NCI-H774 (cell line): Measurements from ENCODE around the gene NFXL1.
A peak's percentile ranks its signal among the peaks of the same experiment; 100 is the strongest.
"Not testable (repeated sequence)": the region's sequence is repeated elsewhere in the genome, so short reads cannot be mapped to it uniquely, and the experiment has no call there.

Experiments
- DNase-seq: peaks from one replicate; lab custom pipeline; 2025; lab: John Stamatoyannopoulos, UW

NFXL1 gene

DNA sequence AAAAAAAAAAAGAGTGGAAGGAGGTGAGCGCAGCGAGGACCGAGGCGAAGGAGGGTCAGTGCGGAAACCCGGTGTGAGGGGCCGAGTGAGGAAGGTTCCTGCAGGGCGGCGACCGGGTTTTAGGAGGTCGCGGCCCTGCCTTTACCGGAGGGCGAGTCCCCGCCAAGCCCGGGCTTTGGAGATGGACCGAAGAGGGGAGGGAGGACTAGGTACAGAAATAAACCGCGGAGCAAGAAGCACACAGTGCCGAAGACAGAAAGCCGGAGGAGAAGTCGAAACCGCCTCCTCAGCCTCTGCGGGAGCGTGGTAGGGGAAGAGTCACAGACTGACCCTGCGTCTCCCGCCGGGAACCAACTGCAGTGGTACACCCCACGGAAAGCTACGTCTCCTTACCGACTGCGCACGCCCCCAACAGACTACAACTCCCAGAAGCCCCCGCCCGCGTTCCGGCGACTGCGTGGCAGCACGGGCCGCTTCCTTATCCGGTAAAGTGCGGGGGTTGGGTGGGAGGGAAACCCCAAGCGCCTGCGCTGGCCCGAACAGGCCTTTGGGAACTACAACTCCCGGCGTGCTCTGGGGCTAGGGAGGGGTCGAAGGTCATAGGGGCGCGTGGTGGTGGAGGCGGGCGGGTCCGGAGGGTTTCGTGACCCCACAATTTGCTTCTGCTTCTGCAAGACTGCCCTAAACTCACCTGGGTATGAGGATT is at the start of gene NFXL1:
NFXL1 (minus strand) TSS at position 364 of the 706 bp plus-strand sequence. CDS start 380 bp downstream, outside the sequence.
- peak; percentile 96 for DNase-seq

GRCh38 chr4:47954677-47955076 is 40.3 kb upstream of the NFXL1 start:
- DNase-seq = no peak

- no peak for DNase-seq
These were observed 39.9 kb upstream of the NFXL1 start for GRCh38 chr4:47954245-47954644.

DNA sequence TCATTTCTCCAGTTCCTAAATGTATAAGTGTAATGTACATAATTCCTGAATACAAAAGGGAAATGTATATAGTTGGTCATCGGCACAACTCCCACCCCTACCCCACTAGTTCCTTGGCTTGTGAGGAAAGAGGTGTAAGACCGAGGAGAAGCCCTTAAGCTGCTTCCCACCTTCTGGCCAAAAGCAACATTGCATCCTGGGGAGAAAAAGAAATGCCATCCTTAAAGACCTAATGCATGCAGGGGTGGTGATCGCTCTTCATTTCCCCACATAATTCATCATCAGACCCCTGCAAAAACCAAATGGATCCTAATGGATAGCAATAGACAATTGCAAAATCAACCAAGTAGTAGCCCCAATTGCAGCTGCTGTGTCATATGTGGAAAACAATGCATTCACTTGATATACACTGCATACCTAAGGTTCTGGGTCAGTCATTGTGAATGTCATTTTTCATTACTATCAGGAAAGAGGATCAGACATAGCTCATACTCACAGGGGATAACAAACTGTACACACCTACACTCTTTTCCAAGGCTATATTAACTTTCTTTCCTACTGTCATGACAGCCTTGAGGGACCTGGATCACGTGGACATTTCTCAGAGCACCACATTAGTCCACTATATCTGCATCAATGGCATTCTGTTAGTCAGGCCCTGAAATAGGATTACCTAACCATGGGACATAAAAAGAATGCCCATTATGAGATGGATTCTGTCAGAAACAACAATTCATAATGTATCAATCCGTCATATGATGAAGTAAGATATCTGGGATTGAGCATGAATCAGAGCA is 31.7 kb upstream of the NFXL1 start:
- DNase-seq = no peak

DNA sequence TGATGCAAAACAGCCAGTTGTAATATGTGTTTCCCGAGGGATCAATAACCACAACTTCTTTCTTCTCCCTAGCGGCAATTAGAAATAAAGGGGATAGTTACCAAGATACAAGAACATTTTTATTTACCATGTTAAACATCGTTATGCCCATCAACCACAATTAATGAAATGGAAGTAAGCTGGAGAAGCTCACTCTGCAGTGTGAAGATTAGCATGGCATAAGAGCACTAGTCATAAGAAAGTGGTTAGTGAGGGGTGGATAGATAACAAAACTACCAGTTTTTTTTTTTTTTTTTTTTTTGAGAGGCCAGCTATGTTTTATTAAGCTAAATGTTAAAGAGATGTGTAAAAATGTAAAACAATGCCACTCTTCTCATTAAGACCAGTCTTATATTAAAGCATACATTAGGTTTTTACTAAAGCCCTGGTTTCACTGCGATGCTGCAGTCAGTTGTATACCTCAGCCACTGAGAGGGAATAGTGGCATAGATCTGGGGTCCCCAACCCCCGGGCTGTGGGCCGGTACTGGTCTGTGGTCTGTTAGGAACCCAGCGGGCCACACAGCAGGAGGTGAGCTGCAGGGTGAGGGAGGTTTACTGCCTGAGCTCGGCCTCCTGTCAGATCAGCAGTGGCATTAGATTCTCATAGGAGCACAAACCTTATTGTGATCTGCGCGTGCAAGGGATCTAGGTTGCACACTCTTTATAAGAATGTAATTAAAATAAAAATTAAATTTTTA is 27.9 kb upstream of the NFXL1 start:
- DNase-seq = no peak

DNA sequence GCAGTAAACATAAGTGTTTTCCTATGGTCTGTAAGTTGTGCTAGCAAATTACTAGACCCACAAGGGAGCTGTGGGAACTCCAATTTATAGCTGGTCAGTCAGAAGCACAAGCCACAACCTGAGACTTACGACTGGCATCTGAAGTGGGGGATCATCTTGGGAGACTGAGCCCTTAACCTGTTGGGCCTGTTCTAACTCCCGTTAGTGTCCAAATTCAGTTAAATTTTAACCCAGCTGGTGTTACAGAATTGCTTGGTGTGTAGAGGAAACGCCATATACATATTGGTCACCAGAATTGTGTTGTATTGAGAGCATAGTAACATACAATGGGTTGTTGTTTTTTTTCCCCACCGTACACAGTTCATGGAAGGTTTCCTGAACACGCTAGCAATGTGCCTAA is 25.1 kb upstream of the NFXL1 start:
- DNase-seq = no peak

DNA sequence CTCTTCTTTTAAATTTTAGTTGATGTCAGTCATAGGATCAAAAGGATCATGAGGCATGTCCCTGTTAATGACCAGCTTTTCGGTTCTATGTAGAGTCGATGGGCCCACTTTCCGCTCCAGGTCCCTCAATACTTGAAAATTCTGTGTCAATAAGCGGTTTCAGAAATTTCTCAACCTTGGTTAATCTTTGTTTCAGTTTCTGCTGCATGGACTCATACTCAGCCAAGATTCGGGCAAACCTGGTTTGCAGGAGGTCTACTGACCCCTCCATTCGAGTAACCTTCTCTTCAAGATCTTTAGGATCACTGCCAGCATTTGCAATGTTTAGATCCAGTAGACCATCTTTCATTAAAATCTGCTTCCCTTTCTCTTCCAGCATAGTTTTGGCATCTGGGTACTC is 22.0 kb upstream of the NFXL1 start:
- DNase-seq = no peak

DNA sequence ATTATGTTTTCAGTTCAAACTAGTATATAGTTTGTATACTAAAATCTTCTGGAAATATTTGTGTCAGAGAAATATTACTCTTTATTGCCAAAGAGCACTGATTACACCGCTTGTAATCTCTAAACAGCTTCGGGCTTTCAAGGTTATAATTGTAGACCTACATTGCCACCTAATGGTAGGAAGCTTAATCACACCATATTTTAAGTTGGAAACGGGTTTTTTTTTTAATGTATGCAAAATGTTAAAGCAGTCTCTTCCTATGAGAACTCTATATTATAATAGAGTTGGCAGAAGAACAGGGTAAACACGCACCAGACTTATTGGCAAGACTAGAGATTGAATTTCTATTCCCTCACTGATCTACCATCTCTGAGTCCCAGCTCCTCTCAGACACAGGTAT is 19.5 kb upstream of the NFXL1 start:
- no peak for DNase-seq

GRCh38 chr4:47930971-47931804 is 16.8 kb upstream of the NFXL1 start:
- DNase-seq = no peak

DNA sequence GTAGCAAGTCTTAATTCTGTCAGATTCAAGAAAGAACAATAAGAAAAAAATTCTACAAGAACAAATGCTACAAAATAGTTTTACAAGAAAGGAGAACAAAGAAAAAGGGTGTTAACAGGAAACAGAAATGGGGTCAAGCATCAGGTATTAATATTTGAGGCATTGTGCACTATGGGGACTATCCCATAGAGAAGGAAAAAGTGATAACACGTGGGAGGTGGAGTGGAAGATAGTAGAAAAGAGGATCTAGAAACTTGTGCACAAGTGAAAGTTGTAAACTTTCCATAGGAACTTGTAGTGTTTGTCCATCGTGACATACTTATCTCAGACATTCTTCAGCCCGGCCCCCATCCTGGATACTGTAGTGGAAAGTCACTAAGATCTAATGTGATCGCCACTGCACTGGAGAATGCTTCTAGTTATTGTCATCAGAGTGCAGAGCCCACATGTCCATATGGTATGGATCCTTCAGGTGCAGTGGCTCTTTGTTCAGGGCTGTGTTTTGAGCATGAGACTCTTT is 15.4 kb upstream of the NFXL1 start:
- DNase-seq = no peak

GRCh38 chr4:47926667-47927258 is 12.4 kb upstream of the NFXL1 start:
- DNase-seq = peak; percentile 59

DNA sequence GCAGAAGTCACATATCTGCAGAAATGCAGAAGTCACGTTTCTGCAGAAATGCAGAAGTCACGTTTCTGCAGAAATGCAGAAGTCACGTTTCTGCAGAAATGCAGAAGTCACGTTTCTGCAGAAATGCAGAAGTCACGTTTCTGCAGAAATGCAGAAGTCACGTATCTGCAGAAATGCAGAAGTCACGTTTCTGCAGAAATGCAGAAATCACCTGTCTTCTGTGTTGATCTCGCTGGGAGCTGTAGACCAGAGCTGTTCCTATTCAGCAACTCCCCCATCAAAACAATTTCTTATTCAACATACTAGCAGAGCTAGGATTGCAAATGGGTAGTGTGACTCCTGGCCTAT is 8.9 kb upstream of the NFXL1 start:
- DNase-seq = not testable (repeated sequence)

DNA sequence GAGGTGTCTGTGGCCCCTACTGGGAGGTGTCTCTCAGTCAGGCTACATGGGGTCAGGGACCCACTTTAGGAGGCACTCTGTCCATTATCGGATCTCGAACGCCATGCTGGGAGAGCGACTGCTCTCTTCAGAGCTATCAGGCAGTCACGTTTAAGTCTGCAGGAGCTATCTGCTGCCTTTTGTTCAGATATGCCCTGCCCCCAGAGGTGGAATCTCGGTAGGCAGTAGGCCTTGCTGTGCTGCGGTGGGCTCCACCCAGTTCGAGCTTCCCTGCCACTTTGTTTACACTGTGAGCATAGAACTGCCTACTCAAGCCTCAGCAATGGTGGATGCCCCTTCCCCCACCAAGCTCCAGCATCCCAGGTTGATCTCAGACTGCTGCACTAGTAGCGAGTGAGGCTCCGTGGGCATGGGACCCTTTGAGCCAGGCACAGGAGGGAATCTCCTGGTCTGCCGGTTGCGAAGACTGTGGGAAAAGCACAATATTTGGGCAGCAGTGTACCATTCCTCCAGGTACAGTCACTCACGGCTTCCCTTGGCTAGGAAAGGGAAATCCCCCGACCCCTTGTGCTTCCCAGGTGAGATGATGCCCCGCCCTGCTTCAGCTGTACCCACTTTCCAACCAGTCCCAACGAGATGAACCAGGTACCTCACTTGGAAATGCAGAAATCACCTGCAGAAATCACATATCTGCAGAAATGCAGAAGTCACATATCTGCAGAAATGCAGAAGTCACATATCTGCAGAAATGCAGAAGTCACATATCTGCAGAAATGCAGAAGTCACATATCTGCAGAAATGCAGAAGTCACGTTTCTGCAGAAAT is 8.3 kb upstream of the NFXL1 start:
- not testable (repeated sequence) for DNase-seq

- DNase-seq = not testable (repeated sequence)
These were observed 2.8 kb upstream of the NFXL1 start for GRCh38 chr4:47917163-47917562.

- DNase-seq = no peak
These were observed 995 bp upstream of the NFXL1 start for GRCh38 chr4:47915378-47915777.

DNA sequence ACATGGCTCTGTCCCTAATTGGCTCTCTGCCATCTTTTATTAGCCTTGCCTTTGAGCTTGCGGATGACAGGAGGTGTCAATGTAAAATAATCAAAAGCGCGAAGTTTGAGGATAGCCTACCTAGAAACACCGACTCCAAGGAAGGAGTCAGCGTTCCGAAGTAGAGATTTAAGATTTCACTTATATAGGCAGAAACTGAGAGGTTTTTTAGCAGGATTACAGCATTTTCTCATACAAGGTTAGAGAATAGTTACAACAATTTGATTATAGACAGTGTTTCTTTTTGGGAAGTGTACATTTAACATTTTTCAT is 499 bp upstream of the NFXL1 start:
- DNase-seq = no peak

GRCh38 chr4:47913861-47914219 is 543 bp downstream of the NFXL1 start:
- DNase-seq = no peak

DNA sequence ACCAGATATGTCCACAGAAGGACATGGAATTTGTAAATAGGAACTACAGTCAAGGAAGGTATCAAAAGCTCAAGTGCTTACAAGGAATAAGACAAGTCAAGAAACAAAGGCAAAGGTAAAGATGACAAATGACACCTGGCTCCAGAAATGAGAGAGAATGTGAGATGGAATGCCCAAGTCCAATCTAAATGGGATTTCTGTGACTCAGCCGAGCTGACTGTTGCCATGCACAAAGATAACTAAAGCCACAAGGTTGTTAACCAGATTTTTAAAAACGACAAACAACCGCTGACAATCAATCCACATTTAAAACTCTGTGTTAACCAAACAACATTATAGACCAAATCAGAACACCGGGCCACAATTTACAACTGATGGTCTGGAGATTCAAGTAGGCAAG is 1.1 kb downstream of the NFXL1 start:
- DNase-seq = no peak

DNA sequence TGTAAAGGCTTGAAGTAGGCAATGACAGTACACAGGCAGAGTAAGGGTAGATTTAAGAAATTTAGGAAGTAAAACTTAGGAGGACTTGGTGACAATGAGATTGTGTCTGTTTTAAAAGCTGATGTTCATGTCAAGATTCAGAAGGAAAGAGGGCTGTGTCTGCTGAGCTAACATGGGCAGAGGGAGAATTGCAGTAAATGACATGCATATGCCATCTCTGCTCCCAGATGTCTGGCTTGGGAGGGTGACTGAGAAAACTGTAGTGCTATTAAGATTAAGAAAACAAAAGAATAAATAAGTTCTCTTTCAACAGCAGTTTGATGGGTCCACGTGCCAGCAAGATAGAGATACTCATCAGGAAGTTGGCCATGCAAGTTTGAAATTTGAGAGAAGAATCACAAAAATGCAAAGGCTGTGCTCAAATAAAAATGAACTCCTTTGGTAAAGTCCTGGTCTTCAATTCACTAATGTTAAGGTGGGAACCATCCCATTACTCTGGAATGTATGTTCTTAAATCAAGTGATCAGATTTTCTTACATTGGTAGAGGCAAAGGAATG is 7.2 kb downstream of the NFXL1 start:
- DNase-seq = no peak

- DNase-seq = no peak
These were observed 14.7 kb downstream of the NFXL1 start for GRCh38 chr4:47899639-47900038.
